ENCODE measurements around the gene ADGRG3. TPM values are rescaled to one million over a fixed set of nuclear protein-coding genes. Genes with fewer than 3 reads are reported as not detected.

Gene ADGRG3
- total RNA-seq, 2 experiments from 2014 or later = not detected

- Mint-ChIP-seq H3K27ac (no peak overlapping the region), H3K4me1 (ENCODE audit: low read depth) (peaks cover 27% of the 10 kb centered on the region), H3K27me3 (no peaks in the 10 kb centered on the region), H3K4me3 (no peak overlapping the region), H3K9me3 (no peaks in the 10 kb centered on the region), H3K36me3 (ENCODE audit: low read depth) (no peaks in the 10 kb centered on the region)
- intact Hi-C loops (cut with micrococcal nuclease) = loop anchor here (5.0 kb wide), 1 partner anchor 54 kb away; no protein-coding TSS in a partner anchor
- POLR2A ChIA-PET = interaction anchor here (0.9 to 5.7 kb wide), 6 partner anchors 10 to 69 kb away, joined by 3 to 48 read pairs (median 19); no protein-coding TSS in a partner anchor
- CTCF ChIA-PET = interaction anchor here (3.5 to 7.0 kb wide), 5 partner anchors 36 to 67 kb away, joined by 42 to 265 read pairs (median 101); no protein-coding TSS in a partner anchor
- TF ChIP-seq CTCF (IDR thresholded peaks at IDR 0.05) = no peak
- ATAC-seq = no peak
- DNase-seq = no peak
Observed at GRCh38 chr16:57645691-57646387, 22.3 kb upstream of the ADGRG3 start.

- no peak overlapping the region for H3K27ac Mint-ChIP-seq
- TF ChIP-seq CTCF (IDR thresholded peaks at IDR 0.05) = no peak
- H3K4me1 Mint-ChIP-seq (ENCODE audit: low read depth) = peaks cover 27% of the 10 kb centered on the region
- no peaks in the 10 kb centered on the region for H3K36me3 Mint-ChIP-seq (ENCODE audit: low read depth)
- ATAC-seq (peak; percentile 50), DNase-seq (peak; percentile 56)
- no peaks in the 10 kb centered on the region for H3K27me3 Mint-ChIP-seq
- no peak overlapping the region for H3K4me3 Mint-ChIP-seq
- POLR2A ChIA-PET = interaction anchor here (0.9 to 5.7 kb wide), 9 partner anchors 8 to 70 kb away, joined by 3 to 48 read pairs (median 10); no protein-coding TSS in a partner anchor
- intact Hi-C loops (cut with micrococcal nuclease) = loop anchor here (5.0 kb wide), 1 partner anchor 54 kb away; no protein-coding TSS in a partner anchor
- CTCF ChIA-PET = interaction anchor here (1.1 to 7.0 kb wide), 11 partner anchors 10 to 346 kb away, joined by 3 to 265 read pairs (median 42); no protein-coding TSS in a partner anchor
- no peaks in the 10 kb centered on the region for H3K9me3 Mint-ChIP-seq
Observed at GRCh38 chr16:57646388-57647039, 21.6 kb upstream of the ADGRG3 start.

GRCh38 chr16:57647136-57647875 lies 20.8 kb upstream of the ADGRG3 start:
- ATAC-seq = peak; percentile 48
- Mint-ChIP-seq H3K4me1 (ENCODE audit: low read depth) (peaks cover 33% of the 10 kb centered on the region), H3K9me3 (no peaks in the 10 kb centered on the region), H3K27ac (peak overlapping the region; percentile 86), H3K4me3 (peak overlapping the region; percentile 17), H3K36me3 (ENCODE audit: low read depth) (no peaks in the 10 kb centered on the region), H3K27me3 (no peaks in the 10 kb centered on the region)
- CTCF ChIA-PET = interaction anchor here (0.8 to 7.0 kb wide), 20 partner anchors 11 to 346 kb away, joined by 3 to 265 read pairs (median 12); partner anchors contain the start of genes ADGRG1 and KATNB1
- peak; percentile 58 for DNase-seq
- intact Hi-C loops (cut with micrococcal nuclease) = loop anchor here (5.0 kb wide), 1 partner anchor 55 kb away; no protein-coding TSS in a partner anchor
- no peak for TF ChIP-seq CTCF (IDR thresholded peaks at IDR 0.05)
- POLR2A ChIA-PET = interaction anchor here (0.8 to 5.7 kb wide), 11 partner anchors 9 to 116 kb away, joined by 3 to 48 read pairs (median 6); partner anchors contain the start of gene KATNB1

- no peaks in the 10 kb centered on the region for H3K27me3 Mint-ChIP-seq
- H3K27ac Mint-ChIP-seq = peak overlapping the region; percentile 86
- H3K4me1 Mint-ChIP-seq (ENCODE audit: low read depth) = peaks cover 33% of the 10 kb centered on the region
- H3K36me3 Mint-ChIP-seq (ENCODE audit: low read depth) = no peaks in the 10 kb centered on the region
- ChIA-PET POLR2A (interaction anchor here (0.8 to 5.7 kb wide), 12 partner anchors 10 to 116 kb away, joined by 3 to 48 read pairs (median 8); partner anchors contain the start of gene KATNB1), CTCF (interaction anchor here (0.7 to 7.0 kb wide), 35 partner anchors 10 to 347 kb away, joined by 3 to 265 read pairs (median 7); partner anchors contain the start of genes ADGRG1, CIAPIN1, COQ9 and KATNB1)
- ATAC-seq (no peak), DNase-seq (no peak)
- H3K9me3 Mint-ChIP-seq = no peaks in the 10 kb centered on the region
- intact Hi-C loops (cut with micrococcal nuclease) = loop anchor here (5.0 kb wide), 1 partner anchor 56 kb away; no protein-coding TSS in a partner anchor
- peak overlapping the region; percentile 17 for H3K4me3 Mint-ChIP-seq
- no peak for TF ChIP-seq CTCF (IDR thresholded peaks at IDR 0.05)
Observed at GRCh38 chr16:57648125-57648524, 20.0 kb upstream of the ADGRG3 start.
